Lung (tissue), 12 donors: ENCODE data around the gene GGACT. TPM values are rescaled to one million over a fixed set of nuclear protein-coding genes. Genes with fewer than 3 reads are reported as not detected.

ENCODE experiments used
- ATAC-seq: fragments of 200-7000 bp; cut with Tn5 transposase; one replicate; pipeline ENCODE4 v1.9.1; 2020; ENCODE audit warnings: moderate number of reproducible peaks; ENCODE audit not compliant: insufficient read depth, low FRiP score
- DNase-seq, 3 donors: peaks; one replicate each; pipeline ENCODE4 v3.0.0-alpha.2; 2013 to 2017
- H3K27ac ChIP-seq, 2 donors: one replicate each; pipeline ENCODE4 v1.5.1; 2013; ENCODE audit warnings: mild to moderate bottlenecking in 2 of 2, moderate library complexity in 2 of 2, control low read depth in 1 of 2, inconsistent platforms in 1 of 2, low read depth in 1 of 2, low read length in 1 of 2
- H3K27me3 ChIP-seq, 3 donors: one replicate each; pipeline ENCODE4 v1.5.1; 2013; ENCODE audit warnings: low read length in 2 of 3; ENCODE audit not compliant: control insufficient read depth in 3 of 3, insufficient read depth in 3 of 3
- H3K36me3 ChIP-seq, 4 donors: one replicate each; pipeline ENCODE4 v1.5.1; 2013; ENCODE audit warnings: low read length in 4 of 4, mild to moderate bottlenecking in 1 of 4, moderate library complexity in 1 of 4; ENCODE audit not compliant: control insufficient read depth in 4 of 4, insufficient read depth in 4 of 4
- H3K4me1 ChIP-seq, 5 donors: one replicate each; pipeline ENCODE4 v1.5.1; 2013; ENCODE audit warnings: low read length in 5 of 5, mild to moderate bottlenecking in 2 of 5, moderate library complexity in 1 of 5; ENCODE audit not compliant: control insufficient read depth in 5 of 5, insufficient read depth in 5 of 5
- H3K4me3 ChIP-seq: one replicate; pipeline ENCODE4 v1.5.1; 2013; ENCODE audit warnings: mild to moderate bottlenecking, control low read depth, moderate library complexity
- H3K9ac ChIP-seq, 2 donors: one replicate each; pipeline ENCODE4 v1.5.1; 2013; ENCODE audit warnings: low read length in 2 of 2, control low read depth in 1 of 2; ENCODE audit not compliant: insufficient read depth in 1 of 2
- H3K9me3 ChIP-seq, 4 donors: one replicate each; pipeline ENCODE4 v1.5.1; 2013; ENCODE audit warnings: low read length in 3 of 4, mild to moderate bottlenecking in 1 of 4, moderate library complexity in 1 of 4; ENCODE audit not compliant: control insufficient read depth in 4 of 4, insufficient read depth in 3 of 4
- WGBS, 2 donors: extraction: QIAGEN DNeasy Blood & Tissue Kit; methylation state at CpG; one replicate each; pipeline ENCODE4 v1.1.7; 2013; 5-methylcytosine and 5-hydroxymethylcytosine counted together
- polyA plus RNA-seq, 2 donors: library from polyadenylated mRNA; stranded (reverse); fragments of 200-250 nt; gene quantifications; one replicate each; pipeline ENCODE4 v1.2.1, GENCODE V29; 2013
- total RNA-seq, 2 donors: library from RNA; depleted of rRNA in 1 of 2; stranded (reverse); fragments of >200 nt in 1 of 2; gene quantifications; one replicate each; pipeline ENCODE4 v1.2.1, GENCODE V29; 2014 to 2021
- TF ChIP-seq, protein P1 (sequence below): IDR thresholded peaks from 2 replicates; pipeline ENCODE4 v1.5.1; 2012; ENCODE audit warnings: mild to moderate bottlenecking; ENCODE audit errors: control extremely low read depth, extremely low read depth
- donor health status: control.
- donor health status: control.
- donor health status: Bipolar disorder and iron deficiency.
- donor health status: healthy.
- donor health status: DM: yes; HTN: yes; CAD: no.

GGACT gene
- total and polyA plus RNA-seq, 4 donors: 1.1 to 6.8 (median 3.9) TPM

DNA sequence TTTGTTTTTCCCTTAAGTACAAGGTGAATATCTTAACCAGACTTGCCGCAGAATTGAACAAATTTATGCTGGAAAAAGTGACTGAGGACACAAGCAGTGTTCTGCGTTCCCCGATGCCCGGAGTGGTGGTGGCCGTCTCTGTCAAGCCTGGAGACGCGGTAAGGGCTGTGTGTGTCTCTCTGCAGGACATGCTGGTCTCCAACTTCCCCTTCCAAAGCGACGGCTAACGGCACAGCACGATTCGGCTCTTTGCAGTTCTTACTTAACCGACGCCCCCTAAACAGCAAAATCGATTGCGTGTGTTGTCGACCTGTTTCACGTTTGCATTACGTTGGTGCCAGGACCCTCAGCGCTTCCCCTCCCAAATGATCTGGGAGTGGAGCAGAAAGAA lies 73.2 kb downstream of the GGACT start:
- Histone ChIP-seq H3K4me3 (no peak overlapping the region), H3K4me1 (peaks cover 0 to 41% (median 4%) of the 10 kb centered on the region in 5 donors), H3K36me3 (no peaks in the 10 kb centered on the region), H3K9me3 (no peaks in the 10 kb centered on the region), H3K9ac (no peak overlapping the region), H3K27ac (no peak overlapping the region), H3K27me3 (no peaks in the 10 kb centered on the region)
- no peak for DNase-seq
- ATAC-seq: no peak
- WGBS, 2 donors: 60 to 71% methylated on average over 20 of the region's 20 CpGs
- TF ChIP-seq, protein P1, sequence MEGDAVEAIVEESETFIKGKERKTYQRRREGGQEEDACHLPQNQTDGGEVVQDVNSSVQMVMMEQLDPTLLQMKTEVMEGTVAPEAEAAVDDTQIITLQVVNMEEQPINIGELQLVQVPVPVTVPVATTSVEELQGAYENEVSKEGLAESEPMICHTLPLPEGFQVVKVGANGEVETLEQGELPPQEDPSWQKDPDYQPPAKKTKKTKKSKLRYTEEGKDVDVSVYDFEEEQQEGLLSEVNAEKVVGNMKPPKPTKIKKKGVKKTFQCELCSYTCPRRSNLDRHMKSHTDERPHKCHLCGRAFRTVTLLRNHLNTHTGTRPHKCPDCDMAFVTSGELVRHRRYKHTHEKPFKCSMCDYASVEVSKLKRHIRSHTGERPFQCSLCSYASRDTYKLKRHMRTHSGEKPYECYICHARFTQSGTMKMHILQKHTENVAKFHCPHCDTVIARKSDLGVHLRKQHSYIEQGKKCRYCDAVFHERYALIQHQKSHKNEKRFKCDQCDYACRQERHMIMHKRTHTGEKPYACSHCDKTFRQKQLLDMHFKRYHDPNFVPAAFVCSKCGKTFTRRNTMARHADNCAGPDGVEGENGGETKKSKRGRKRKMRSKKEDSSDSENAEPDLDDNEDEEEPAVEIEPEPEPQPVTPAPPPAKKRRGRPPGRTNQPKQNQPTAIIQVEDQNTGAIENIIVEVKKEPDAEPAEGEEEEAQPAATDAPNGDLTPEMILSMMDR: no peak

DNA sequence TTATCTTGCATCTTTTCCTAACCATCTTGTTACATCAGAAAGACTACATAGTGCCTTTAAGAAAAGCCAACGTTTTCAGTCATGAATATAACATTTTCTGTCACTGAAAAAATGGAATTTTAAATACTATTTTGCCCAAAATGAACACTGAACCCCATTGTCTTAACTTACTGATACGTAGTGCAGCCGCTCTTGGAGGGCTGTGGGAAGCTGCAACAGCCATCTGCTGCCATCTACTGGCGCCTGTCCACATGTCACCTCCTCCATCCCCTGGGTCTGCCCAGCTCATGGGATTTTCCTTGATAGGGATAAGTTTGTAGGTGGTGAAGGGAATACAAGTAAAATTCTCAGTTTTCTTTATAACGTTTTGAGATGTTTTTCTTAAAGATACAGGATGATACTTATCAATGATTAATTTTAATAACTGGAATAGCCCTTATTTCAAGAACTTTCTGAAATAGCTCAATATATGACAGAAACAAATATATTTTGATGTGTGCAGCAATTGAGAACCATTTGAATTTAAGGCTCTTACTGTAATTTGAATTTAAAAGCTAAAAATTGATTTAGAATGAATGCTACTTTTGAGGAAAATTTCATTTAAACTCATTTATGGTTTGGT lies 73.7 kb downstream of the GGACT start:
- peaks cover 0 to 46% (median 4%) of the 10 kb centered on the region in 5 donors for H3K4me1 ChIP-seq
- H3K27me3 ChIP-seq: no peaks in the 10 kb centered on the region
- ATAC-seq: peak; percentile 93
- TF ChIP-seq, protein P1: peak; percentile 88
- H3K4me3 ChIP-seq: no peak overlapping the region
- DNase-seq: peak; percentile 87 to 92 (median 88)
- H3K36me3 ChIP-seq: no peaks in the 10 kb centered on the region
- no peaks in the 10 kb centered on the region for H3K9me3 ChIP-seq
- H3K9ac ChIP-seq: no peak overlapping the region
- no peak overlapping the region for H3K27ac ChIP-seq
- 2% methylated on average over 5 of the region's 5 CpGs for WGBS, 2 donors

DNA sequence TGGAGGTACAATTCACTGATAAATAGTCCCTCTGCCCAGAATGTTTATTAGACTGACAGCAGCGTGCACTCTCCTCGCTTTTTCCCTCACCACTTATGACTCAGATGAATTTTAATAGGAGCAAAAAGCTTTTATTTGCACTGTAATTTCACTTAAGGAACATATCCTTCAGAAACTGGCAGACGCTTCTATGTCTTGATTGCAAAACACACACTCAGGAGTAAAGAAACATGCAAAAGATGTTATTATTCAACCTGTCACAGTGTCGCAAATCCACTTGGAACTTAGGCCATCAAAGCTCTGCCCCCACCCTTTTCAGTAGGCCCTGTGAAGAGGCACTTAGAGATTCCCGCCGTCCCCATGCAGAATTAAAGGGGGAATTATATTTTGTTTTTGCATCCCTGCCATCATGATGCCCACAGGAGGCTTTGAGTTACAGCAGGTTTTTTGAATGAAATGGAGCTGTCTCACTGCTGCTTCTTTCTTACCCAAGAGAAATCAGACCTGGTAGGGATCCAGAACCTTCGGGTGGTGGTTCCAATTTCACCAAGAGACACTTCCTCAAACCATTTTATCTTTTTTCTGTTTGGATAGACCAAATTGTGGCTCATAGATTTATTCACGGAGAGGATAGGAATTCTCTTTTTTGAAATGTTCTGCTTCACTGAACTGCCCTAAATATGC lies 74.5 kb downstream of the GGACT start:
- 52 to 56% methylated on average over 8 of the region's 8 CpGs for WGBS, 2 donors
- Histone ChIP-seq H3K27me3 (no peaks in the 10 kb centered on the region), H3K4me3 (no peak overlapping the region), H3K9me3 (no peaks in the 10 kb centered on the region), H3K9ac (no peak overlapping the region), H3K27ac (no peak overlapping the region), H3K36me3 (no peaks in the 10 kb centered on the region), H3K4me1 (peaks cover 0 to 46% (median 4%) of the 10 kb centered on the region in 5 donors)
- ATAC-seq (peak; percentile 68), DNase-seq (no peak)
- TF ChIP-seq, protein P1: no peak
